RWPE2 (cell line): ENCODE measurements around the gene TMEM63C.

Experiments
- ATAC-seq: fragments of 200-7000 bp; cut with Tn5 transposase; 3 replicates; pipeline ENCODE4 v1.9.1; 2021; ENCODE audit warnings: low read depth
- DNase-seq: peaks from one replicate; pipeline ENCODE4 v3.0.0-alpha.2; 2020; ENCODE audit warnings: low spot score
- H3K27ac ChIP-seq: fragments of 450-650 bp; 2 replicates; pipeline ENCODE4 v1.5.1; 2017; ENCODE audit warnings: mild to moderate bottlenecking; ENCODE audit not compliant: poor library complexity, severe bottlenecking
- H3K27me3 ChIP-seq: fragments of 250-450 bp; sonication (Bioruptor Pico); 2 replicates; pipeline ENCODE4 v1.5.1; 2021; ENCODE audit warnings: mild to moderate bottlenecking, moderate library complexity; ENCODE audit not compliant: insufficient read depth, poor library complexity, severe bottlenecking
- H3K36me3 ChIP-seq: fragments of 250-450 bp; sonication (Bioruptor Pico); 2 replicates; pipeline ENCODE4 v1.5.1; 2020; ENCODE audit warnings: low read depth, mild to moderate bottlenecking, moderate library complexity
- H3K4me1 ChIP-seq: fragments of 250-450 bp; sonication (Bioruptor Pico); 2 replicates; pipeline ENCODE4 v1.5.1; 2021; ENCODE audit warnings: mild to moderate bottlenecking, moderate library complexity; ENCODE audit not compliant: insufficient read depth, poor library complexity, severe bottlenecking
- H3K4me3 ChIP-seq: fragments of 250-450 bp; sonication (Bioruptor Pico); 2 replicates; pipeline ENCODE4 v1.5.1; 2021; ENCODE audit warnings: mild to moderate bottlenecking, moderate library complexity; ENCODE audit not compliant: severe bottlenecking
- H3K9me3 ChIP-seq: fragments of 250-450 bp; sonication (Bioruptor Pico); 2 replicates; pipeline ENCODE4 v1.5.1; 2021; ENCODE audit warnings: mild to moderate bottlenecking, moderate library complexity; ENCODE audit not compliant: severe bottlenecking
- CTCF ChIP-seq: fragments of 450-650 bp; IDR thresholded peaks from one replicate; pipeline ENCODE4 v1.5.1; 2017; ENCODE audit warnings: mild to moderate bottlenecking, moderate library complexity; ENCODE audit not compliant: poor library complexity, severe bottlenecking

TMEM63C gene

GRCh38 chr14:77240336-77240915, 58.8 kb downstream of the TMEM63C start:
- Histone ChIP-seq H3K27me3 (no peaks in the 10 kb centered on the region), H3K4me3 (no peak overlapping the region), H3K27ac (no peak overlapping the region), H3K9me3 (no peaks in the 10 kb centered on the region), H3K36me3 (no peaks in the 10 kb centered on the region), H3K4me1 (no peaks in the 10 kb centered on the region)
- no peak for TF ChIP-seq CTCF
- ATAC-seq, result no peak
- no peak for DNase-seq

- no peak for TF ChIP-seq CTCF
- no peak overlapping the region for H3K4me3 ChIP-seq
- no peaks in the 10 kb centered on the region for H3K27me3 ChIP-seq
- no peak overlapping the region for H3K27ac ChIP-seq
- H3K36me3 ChIP-seq, result no peaks in the 10 kb centered on the region
- ATAC-seq (no peak), DNase-seq (no peak)
- no peaks in the 10 kb centered on the region for H3K4me1 ChIP-seq
- H3K9me3 ChIP-seq, result peaks cover 2% of the 10 kb centered on the region
Measured at GRCh38 chr14:77241955-77242354, 60.4 kb downstream of the TMEM63C start.

- ATAC-seq (no peak), DNase-seq (no peak)
- Histone ChIP-seq H3K36me3 (no peaks in the 10 kb centered on the region), H3K4me1 (no peaks in the 10 kb centered on the region), H3K27ac (no peak overlapping the region), H3K27me3 (no peaks in the 10 kb centered on the region), H3K9me3 (peaks cover 2% of the 10 kb centered on the region), H3K4me3 (no peak overlapping the region)
- no peak for TF ChIP-seq CTCF
Measured at GRCh38 chr14:77242752-77243151, 61.2 kb downstream of the TMEM63C start.

- Histone ChIP-seq H3K9me3 (peaks cover 2% of the 10 kb centered on the region), H3K27me3 (no peaks in the 10 kb centered on the region), H3K36me3 (no peaks in the 10 kb centered on the region), H3K4me3 (no peak overlapping the region), H3K4me1 (no peaks in the 10 kb centered on the region), H3K27ac (no peak overlapping the region)
- ATAC-seq (no peak), DNase-seq (no peak)
- TF ChIP-seq CTCF, result no peak
Measured at GRCh38 chr14:77243853-77244252, 62.3 kb downstream of the TMEM63C start.

GRCh38 chr14:77245820-77246219, 64.2 kb downstream of the TMEM63C start:
- Histone ChIP-seq H3K27me3 (no peaks in the 10 kb centered on the region), H3K4me1 (no peaks in the 10 kb centered on the region), H3K36me3 (no peaks in the 10 kb centered on the region), H3K27ac (no peak overlapping the region), H3K4me3 (no peak overlapping the region), H3K9me3 (peaks cover 2% of the 10 kb centered on the region)
- DNase-seq (no peak), ATAC-seq (no peak)
- TF ChIP-seq CTCF, result no peak
